ENCODE data around the gene PHLDB1.

DNA sequence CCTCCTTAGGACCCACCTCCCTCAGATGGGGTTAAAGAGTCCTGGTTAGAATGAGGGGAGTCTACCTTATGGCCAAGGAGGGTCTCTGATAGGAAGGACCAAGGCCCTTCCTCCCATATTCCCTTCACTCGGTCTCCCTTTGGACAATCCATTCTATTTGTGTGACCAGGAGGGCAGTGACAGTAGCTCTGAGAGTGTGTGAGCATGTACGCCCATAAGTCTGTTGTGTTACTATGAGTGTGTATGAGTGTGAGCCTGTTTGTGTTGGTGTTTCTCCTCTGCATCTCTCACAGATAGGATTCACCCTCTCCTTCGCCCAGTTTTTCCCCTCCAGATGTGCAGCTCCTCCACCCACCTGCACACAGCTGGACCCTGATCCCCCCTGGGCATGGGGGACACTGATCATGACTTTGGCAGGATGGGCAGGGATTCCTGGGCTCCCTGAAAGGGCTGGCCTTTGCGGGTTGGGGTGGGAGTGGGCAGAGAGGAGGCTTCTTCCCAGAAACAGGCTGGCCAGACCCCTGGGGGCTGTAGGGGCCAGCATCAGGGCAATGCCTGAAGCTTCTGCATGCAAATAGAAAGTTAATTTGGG, 14.5 kb downstream of the PHLDB1 start:
- TF ChIP-seq, protein P1, sequence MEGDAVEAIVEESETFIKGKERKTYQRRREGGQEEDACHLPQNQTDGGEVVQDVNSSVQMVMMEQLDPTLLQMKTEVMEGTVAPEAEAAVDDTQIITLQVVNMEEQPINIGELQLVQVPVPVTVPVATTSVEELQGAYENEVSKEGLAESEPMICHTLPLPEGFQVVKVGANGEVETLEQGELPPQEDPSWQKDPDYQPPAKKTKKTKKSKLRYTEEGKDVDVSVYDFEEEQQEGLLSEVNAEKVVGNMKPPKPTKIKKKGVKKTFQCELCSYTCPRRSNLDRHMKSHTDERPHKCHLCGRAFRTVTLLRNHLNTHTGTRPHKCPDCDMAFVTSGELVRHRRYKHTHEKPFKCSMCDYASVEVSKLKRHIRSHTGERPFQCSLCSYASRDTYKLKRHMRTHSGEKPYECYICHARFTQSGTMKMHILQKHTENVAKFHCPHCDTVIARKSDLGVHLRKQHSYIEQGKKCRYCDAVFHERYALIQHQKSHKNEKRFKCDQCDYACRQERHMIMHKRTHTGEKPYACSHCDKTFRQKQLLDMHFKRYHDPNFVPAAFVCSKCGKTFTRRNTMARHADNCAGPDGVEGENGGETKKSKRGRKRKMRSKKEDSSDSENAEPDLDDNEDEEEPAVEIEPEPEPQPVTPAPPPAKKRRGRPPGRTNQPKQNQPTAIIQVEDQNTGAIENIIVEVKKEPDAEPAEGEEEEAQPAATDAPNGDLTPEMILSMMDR (IDR thresholded peaks at IDR 0.05; ENCODE audit: low read length) = no peak
- TF ChIP-seq EZH2 (IDR thresholded peaks at IDR 0.05; ENCODE audit: borderline replicate concordance, low read length) = no peak

All from OCI-LY1 (cell line).